Transverse colon (tissue), 3 donors: Measurements from ENCODE around the gene BTBD3.

ENCODE experiments used
- CTCF ChIP-seq, 5 experiments: fragments of 200-600 bp in 3 of 5; fragments of 450-650 bp in 2 of 5; sonication (generic) in 3 of 5; IDR thresholded peaks; 1 replicate in 2 of 5; 2 replicates in 3 of 5; pipeline ENCODE4 v1.5.1; 2016 to 2017; ENCODE audit warnings: antibody characterized with exemption in 5 of 5, inconsistent platforms in 3 of 5, mild to moderate bottlenecking in 2 of 5, moderate library complexity in 1 of 5
- EP300 ChIP-seq: sonication (generic); formaldehyde crosslinking; IDR thresholded peaks from one replicate; pipeline ENCODE4 v1.6.1; 2017; ENCODE audit warnings: antibody characterized with exemption, low read depth

GRCh38 chr20:11966186-11966585, 48.5 kb downstream of the BTBD3 start:
- no peak for TF ChIP-seq EP300
- TF ChIP-seq CTCF (IDR thresholded peaks at IDR 0.05) = no peak
